Mesangial cell (primary cell): Measurements from ENCODE around the gene FGFR4. TPM values are rescaled to one million over a fixed set of nuclear protein-coding genes. Genes with fewer than 3 reads are reported as not detected.

Experiments
- total RNA-seq: library from RNA; depleted of rRNA; stranded (reverse); fragments of >200 nt; gene quantifications from 2 replicates; pipeline ENCODE4 v1.2.3, GENCODE V29; 2015

FGFR4 gene
- total RNA-seq = 15.8 and 25.6 TPM in 2 replicates

DNA sequence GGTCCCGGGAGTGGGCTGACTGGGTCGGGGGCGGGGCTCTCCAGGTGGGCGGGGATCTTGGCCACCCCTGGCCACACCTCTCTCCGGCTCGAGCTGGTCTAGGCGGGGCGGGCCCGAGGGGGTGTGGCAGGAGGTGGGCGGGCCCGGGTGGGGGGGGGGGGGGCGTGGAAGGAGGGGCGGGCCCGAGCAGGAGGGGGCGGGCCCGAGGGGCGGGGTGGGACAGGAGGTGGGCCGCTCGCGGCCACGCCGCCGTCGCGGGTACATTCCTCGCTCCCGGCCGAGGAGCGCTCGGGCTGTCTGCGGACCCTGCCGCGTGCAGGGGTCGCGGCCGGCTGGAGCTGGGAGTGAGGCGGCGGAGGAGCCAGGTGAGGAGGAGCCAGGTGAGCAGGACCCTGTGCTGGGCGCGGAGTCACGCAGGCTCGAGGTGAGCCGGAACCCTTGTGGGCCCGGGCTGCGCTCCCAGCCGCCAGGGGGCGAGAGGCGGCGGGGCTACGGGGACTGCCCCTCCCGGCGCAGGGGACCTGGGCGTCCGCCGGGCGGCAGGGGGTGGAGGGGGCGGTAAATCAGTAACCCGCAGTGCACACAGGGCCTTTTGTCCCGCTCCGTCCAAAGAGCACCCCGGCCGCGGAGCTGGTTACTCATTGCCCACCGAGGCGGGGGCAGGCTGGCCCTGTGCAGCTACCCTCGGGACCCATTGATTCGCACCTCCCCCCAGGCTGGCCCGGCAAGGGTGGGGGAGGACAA, at the start of gene FGFR4:
FGFR4 (plus strand) TSS at position 262 of the 744 bp plus-strand sequence. CDS start 2,688 bp downstream, outside the sequence.

DNA sequence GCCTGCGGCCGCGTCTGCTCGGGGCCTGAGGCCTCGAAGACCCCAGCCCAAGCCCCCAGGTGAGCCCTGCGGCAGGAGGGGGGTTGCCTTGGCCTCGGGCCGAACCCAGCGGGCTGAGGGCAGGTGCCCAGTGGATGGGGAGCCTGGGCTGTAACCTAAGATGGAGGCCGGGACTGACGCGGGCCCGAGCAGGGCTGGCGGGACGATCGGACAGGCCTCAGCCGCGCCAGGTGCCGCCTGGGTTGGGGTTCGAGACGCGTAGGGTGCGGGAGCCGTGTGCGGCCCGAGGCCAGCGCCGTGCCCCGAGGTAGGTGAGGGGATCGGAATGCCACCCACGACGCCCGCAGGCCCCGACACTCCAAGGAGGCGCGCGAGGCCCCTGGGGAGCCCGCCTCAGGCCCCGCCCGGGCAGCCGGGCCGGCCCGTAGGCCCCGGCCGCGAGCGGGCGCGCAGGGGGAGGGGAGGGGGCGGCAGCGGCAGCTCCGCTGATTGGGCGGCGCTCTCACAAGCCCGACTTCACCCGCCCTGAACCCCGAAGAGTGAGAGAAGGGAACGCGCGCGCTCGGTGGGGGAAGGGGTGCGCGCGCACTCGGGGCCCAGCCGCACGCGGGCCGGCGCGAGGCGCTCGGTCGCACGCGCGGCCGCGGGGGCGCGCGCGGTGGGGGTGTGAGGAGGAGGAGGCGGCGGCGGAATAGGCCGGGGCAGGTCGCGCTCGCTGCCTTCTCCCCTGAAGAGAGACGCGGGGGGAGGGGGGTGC, 46.6 kb downstream of the FGFR4 start, which contains the start of gene NSD1:
NSD1 (plus strand) TSS at position 678 of the 757 bp plus-strand sequence. CDS start 1,331 bp downstream, outside the sequence.

Other genes with a start within 250 kb of the FGFR4 start
- not detected in 2 replicates for gene HK3, start 187.6 kb upstream of the FGFR4 start, total RNA-seq
- 14.7 and 16.5 TPM in 2 replicates for gene UIMC1, start 80.1 kb upstream of the FGFR4 start, total RNA-seq
- 13.0 and 17.4 TPM in 2 replicates for gene ZNF346, start 64.2 kb upstream of the FGFR4 start, total RNA-seq
- 23.1 and 28.0 TPM in 2 replicates for gene NSD1, start 46.9 kb downstream of the FGFR4 start, total RNA-seq
- 15.2 and 26.5 TPM in 2 replicates for gene RAB24, start 216.8 kb downstream of the FGFR4 start, total RNA-seq
- gene PRELID1, start 216.9 kb downstream of the FGFR4 start, total RNA-seq = 113 and 239 TPM in 2 replicates
- 3.4 and 66.2 TPM in 2 replicates for gene MXD3, start 225.0 kb downstream of the FGFR4 start, total RNA-seq